IPS-NIHi7 (cell line): Measurements from ENCODE around the gene TTC32.
"Not testable (repeated sequence)": the region's sequence is repeated elsewhere in the genome, so short reads cannot be mapped to it uniquely, and the experiment has no call there.

Source experiments
- DNase-seq: peaks from one replicate; pipeline ENCODE4 v3.0.0; 2012; ENCODE audit warnings: mixed read lengths; ENCODE audit errors: extremely low spot score

The TTC32 gene

DNA sequence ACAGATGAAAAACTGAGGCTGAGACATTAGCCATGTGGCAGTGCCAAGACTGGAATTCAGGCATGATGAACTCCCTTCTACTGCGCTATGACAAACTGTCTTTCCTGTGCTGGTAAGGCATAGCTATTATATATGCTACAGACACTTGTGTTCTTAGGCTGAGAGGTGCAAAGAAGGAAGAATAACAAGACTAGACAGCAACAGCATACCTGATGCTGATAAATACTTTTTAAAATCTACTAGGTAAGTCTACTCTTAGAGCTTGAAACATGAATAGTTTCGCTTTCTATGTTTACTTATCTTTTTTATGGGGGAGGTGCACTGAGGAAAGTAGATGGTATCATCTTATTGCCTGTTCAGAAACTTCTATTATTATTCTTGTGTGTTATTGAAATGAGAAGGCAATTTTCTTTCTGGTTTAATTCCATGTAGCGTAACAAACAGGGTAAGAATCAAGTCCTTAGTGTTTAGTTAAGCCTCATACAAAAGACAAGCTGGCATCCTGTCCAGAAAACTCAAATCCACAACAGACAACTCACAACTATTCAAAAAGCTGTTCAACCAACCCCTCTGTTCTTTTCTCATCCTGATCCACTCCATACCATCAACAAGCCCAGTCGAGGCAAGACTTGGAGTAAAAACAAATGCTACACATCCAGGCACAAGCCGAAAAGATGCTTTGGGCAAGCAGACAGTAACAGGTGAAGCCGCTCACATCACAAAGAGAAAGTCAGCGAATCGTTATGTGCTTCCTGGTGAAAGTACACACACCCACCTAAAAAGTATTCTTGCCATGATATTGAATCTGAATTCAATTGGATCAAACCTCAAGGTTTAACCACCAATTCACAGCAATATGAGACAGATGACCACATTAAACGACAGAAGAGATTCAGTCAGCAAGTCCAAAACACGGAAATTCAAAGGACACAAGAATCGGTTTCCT lies 1.5 kb downstream of the TTC32 start:
- peak; percentile 7 for DNase-seq

DNA sequence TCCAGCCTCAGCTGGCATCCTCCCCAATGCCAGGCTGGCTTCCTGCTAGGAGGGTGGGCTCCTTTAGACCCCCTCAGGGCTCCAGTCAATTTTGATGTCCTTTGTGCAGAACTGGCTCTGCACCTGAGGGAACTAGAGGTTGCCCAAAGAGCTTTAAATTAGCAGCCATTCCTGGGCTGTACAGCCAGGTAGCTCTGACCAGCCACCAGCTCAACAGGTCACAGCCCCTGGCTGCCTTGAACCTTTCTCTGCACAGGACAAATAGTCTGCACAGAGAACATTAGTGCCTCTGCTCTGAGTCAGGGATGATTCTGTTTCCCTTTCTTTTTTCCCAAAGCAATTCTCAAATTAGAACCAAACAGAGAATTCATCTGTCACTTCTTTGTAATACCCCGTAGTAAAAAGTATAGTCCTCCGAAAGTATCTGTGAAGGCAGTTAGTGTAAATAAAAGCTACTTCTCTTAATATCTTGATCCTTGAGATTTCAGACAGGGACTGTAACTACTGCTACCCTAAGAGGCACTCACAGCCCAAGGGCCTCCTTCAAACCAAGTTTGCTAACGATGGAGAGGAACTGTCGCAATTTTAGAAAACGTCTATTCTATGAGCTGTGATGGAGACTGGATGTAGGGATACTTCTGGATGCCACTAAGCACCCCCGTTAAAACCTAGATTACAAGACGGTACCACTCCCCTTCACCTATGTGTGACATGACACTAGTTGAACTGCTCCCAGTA lies 3.0 kb downstream of the TTC32 start:
- DNase-seq: no peak

DNA sequence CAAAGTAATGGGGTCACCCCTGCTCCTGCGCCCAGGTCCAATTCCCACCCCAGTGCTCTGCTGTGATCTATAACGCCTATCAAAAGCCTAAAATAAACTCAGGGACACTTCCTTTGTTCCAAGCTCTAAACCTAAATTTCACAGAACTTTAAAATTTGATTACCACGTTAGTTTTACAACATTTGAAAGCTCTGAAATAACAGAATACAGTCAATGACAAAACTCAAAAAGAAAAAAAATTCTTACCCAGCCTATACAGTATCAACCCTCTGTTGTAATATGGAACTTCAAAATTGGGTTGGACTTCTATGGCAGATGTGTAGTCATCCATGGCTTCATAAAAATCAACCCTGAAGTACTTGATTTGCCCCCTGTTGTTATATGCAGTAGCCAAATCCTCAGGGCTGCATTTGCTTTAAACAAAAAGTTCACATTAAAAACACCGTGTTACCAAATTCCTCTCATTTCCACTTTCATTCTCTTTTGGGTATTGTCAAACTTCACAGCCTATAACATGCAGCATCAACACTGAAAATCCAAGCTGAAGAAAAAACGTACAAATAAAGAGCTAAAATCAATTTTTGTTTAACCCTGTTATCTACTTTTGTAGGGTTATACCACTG lies 4.0 kb downstream of the TTC32 start:
- DNase-seq: no peak

DNA sequence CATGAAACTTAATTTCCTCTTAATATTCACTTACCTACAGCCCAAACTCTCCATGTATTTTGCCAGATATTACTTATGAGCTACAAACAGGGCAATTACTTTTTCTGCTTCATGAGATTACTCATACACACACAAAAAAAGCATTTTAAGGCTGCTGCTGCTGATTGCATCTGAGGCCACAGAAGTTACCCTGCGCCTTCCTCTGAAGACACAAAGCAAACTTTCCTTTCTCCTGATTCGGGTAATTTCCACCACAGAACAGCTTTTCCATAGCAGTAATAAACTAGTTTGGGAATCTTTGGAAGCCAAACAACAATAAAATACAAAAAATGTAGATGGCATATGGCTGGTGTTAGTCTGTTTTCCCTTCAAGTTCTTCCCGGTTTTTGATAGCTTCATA lies 6.2 kb downstream of the TTC32 start:
- no peak for DNase-seq

DNA sequence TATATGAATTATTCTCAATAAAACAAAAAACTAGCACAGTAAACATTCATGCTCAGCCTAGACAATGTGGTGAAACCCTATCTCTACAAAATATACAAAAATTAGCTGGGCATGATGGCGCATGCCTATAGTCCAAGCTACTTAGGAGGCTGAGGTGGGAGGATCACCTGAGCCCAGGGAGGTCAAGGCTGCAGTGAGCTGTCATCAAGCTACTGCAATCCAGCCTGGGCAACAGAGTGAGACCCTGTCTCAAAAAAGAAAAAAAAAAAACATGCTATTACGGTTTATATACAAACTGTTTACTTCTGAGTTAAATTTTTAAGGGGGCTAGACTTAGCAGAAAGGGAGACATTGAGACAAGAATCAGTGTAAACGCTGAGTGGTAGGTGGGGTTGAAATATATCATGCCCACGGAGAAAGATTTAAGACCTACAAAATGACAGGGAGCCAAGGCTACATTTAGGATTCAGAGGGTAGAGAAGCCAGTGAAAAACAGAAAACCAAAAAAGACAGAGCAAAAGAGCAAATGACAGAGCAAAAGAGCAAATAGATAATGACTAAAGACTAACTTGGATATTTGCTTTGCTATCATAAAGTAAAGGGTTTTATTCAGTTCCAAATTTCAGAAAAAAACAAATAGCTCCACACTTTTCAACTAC lies 7.5 kb downstream of the TTC32 start:
- no peak for DNase-seq

GRCh38 chr2:19893520-19894133 lies 8.2 kb downstream of the TTC32 start:
- no peak for DNase-seq

DNA sequence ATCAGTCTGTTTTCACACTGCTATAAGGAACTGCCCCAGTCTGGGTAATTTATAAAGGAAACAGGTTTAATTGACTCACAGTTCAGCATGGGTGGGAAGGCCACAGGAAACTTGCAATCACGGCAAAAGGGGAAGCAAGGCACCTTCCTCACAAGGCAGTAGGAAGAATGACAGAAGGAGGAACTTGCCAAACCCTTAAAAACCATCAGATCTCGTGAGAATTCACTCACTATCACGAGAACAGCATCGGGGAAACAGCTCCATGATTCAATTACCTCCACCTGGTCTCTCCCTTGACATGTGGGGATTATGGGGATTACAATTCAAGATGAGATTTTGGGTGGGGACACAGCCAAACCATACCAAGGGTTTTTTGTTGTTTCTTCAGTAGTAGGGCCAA lies 9.8 kb downstream of the TTC32 start:
- DNase-seq: not testable (repeated sequence)

GRCh38 chr2:19890104-19890503 lies 11.7 kb downstream of the TTC32 start:
- no peak for DNase-seq

GRCh38 chr2:19888831-19889230 lies 13.0 kb downstream of the TTC32 start:
- DNase-seq: no peak

DNA sequence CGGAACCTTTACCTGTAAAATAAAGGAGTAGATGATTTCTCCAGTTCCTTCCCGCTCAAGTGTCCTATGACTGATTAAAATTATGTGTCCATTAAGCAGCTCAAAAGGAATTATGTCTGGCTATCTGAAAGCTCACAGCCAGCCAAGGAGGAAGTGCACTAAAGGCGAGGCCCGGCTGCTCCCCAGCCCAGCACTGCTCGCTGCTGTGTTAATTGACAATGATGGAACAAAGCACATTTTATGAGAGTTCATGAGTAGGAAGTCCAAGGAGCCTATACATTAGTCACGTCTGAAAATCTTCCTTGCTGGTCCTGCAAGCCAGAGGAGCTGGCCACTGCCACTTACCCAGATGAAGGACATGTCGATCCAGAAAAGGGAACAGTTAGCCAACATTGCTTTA lies 14.3 kb downstream of the TTC32 start:
- no peak for DNase-seq

- peak; percentile 5 for DNase-seq
These were observed 15.5 kb downstream of the TTC32 start for GRCh38 chr2:19886261-19886660.

GRCh38 chr2:19885791-19886190 lies 16.0 kb downstream of the TTC32 start:
- DNase-seq: peak; percentile 6

- no peak for DNase-seq
These were observed 17.6 kb downstream of the TTC32 start for GRCh38 chr2:19883971-19884720.

- no peak for DNase-seq
These were observed 18.3 kb downstream of the TTC32 start for GRCh38 chr2:19883486-19883885.

- DNase-seq: no peak
These were observed 19.5 kb downstream of the TTC32 start for GRCh38 chr2:19882286-19882685.

DNA sequence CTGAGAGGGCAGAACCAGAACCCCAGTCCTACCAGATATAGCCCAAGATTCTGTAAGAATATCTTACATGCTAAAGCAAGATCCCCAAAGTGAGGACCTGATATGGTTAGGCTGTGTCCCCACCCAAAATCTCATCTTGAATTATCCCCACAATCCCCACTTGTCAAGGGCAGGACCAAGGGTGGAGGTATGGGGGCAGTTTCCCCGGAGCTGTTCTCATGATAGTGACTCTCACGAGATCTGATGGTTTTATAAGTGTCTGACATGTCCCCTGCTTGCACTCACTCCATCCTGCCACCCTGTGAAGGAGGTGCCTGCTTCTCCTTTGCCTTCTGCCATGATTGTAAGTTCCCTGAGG lies 19.9 kb downstream of the TTC32 start:
- DNase-seq: no peak

GRCh38 chr2:19881221-19881907 lies 20.4 kb downstream of the TTC32 start:
- DNase-seq: no peak

DNA sequence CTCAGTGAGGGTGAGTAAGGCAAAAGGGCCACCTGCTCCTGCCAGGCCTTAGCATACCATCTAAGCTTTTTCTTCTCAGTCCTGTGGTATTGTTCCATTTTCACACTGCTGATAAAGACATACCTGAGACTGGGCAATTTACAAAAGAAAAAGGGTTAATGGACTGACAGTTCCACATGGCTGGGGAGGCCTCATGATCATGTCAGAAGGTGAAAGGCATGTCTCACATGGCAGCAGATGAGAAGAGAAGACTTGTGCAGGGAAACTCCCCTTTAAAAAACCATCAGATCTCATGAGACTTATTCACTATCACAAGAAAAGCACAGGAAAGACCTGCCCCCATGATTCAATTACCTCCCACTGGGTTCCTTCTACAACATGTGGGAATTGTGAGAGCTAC lies 21.6 kb downstream of the TTC32 start:
- DNase-seq: not testable (repeated sequence)

DNA sequence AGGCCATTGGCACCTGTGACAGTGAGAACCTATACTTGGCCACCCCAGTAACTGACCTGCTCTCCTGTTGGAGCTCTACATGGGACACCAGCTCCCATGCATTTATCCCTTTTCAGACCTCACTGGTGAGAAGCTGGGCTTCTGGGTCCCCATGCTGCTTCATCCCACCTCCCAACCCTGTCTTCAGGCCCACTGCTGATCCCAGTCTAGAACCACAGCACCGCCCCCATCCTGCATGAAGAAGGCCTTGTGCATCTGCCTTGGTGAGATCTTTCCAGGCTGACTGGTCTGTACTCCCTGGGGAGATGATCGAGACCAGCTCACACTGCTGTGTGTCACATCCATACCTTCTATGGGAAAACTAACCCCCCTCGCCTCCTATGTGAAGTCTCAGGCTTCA lies 22.7 kb downstream of the TTC32 start:
- no peak for DNase-seq
